ENCODE measurements around the gene PCGF6.

DNA sequence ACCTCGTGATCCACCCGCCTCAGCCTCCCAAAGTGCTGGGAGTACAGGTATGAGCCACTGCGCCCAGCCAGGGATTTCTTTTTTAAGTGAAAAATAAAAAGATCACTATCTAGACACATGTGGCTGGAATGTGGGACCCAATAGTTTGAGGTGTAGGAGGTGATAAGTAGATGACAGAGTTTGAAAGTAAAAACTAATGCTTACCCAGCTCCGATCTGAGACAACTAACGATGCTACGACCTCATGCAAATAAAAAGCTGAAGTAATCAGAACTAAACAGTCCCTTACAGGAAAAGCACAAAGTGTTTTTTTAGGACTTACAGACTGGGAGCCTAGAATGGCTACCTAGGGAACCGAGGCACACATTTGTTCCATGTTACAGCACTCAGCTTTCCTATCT, 23.0 kb downstream of the PCGF6 start:
- TF ChIP-seq, protein P1, sequence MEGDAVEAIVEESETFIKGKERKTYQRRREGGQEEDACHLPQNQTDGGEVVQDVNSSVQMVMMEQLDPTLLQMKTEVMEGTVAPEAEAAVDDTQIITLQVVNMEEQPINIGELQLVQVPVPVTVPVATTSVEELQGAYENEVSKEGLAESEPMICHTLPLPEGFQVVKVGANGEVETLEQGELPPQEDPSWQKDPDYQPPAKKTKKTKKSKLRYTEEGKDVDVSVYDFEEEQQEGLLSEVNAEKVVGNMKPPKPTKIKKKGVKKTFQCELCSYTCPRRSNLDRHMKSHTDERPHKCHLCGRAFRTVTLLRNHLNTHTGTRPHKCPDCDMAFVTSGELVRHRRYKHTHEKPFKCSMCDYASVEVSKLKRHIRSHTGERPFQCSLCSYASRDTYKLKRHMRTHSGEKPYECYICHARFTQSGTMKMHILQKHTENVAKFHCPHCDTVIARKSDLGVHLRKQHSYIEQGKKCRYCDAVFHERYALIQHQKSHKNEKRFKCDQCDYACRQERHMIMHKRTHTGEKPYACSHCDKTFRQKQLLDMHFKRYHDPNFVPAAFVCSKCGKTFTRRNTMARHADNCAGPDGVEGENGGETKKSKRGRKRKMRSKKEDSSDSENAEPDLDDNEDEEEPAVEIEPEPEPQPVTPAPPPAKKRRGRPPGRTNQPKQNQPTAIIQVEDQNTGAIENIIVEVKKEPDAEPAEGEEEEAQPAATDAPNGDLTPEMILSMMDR (conservative IDR thresholded peaks at IDR 0.05; ENCODE audit: low read depth, low read length) = no peak
- TF ChIP-seq EZH2 (IDR thresholded peaks at IDR 0.05; ENCODE audit: low read length, unreplicated experiment) (no peak), EZH2phosphoT487 (IDR thresholded peaks at IDR 0.05; ENCODE audit: borderline replicate concordance, low read length) (no peak)
